ENCODE data around the gene LDLRAP1. TPM values are rescaled to one million over a fixed set of nuclear protein-coding genes. Genes with fewer than 3 reads are reported as not detected.

The LDLRAP1 gene
- total and polyA plus RNA-seq, 2 experiments from 2014 or later: 9.6 to 22.7 TPM

GRCh38 chr1:25494952-25495351, 48.5 kb upstream of the LDLRAP1 start (continued):
- TF ChIP-seq ZNF462 (CRISPR knock-in tag; IDR thresholded peaks at IDR 0.05): no peak
- no peak for TF ChIP-seq POLR2AphosphoS5 (IDR thresholded peaks at IDR 0.05; ENCODE audit: low read depth)
- TF ChIP-seq STAT1 (IDR thresholded peaks at IDR 0.05; ENCODE audit: unreplicated experiment): no peak
- no peak for TF ChIP-seq CTCF (conservative IDR thresholded peaks at IDR 0.05; ENCODE audit: low read depth in 2 of 2)
- no peak for TF ChIP-seq JUNB (IDR thresholded peaks at IDR 0.05; ENCODE audit: unreplicated experiment)
- TF ChIP-seq EZH2 (IDR thresholded peaks at IDR 0.05; ENCODE audit: low read depth, unreplicated experiment): no peak
- no peak for TF ChIP-seq NANOG (IDR thresholded peaks at IDR 0.05; ENCODE audit: borderline replicate concordance)
- TF ChIP-seq ZNF331 (CRISPR knock-in tag; IDR thresholded peaks at IDR 0.05; ENCODE audit: low read depth): no peak
- TF ChIP-seq EZH2phosphoT487 (IDR thresholded peaks at IDR 0.05; ENCODE audit: unreplicated experiment): no peak

Measured in GM23338 (cell line).